GM12878 (cell line): ENCODE data around the gene IL21. TPM values are rescaled to one million over a fixed set of nuclear protein-coding genes. Genes with fewer than 3 reads are reported as not detected.

Experiments
- ATAC-seq: fragments of 200-7000 bp; cut with Tn5 transposase; 3 replicates; pipeline ENCODE4 v1.9.1; 2020; ENCODE audit warnings: mild to moderate bottlenecking, moderate library complexity
- BruUV-seq: library from RNA; stranded (reverse); fragments of 400-500 nt; replicated peaks from 2 replicates; lab custom pipeline; 2021; lab: Mats Ljungman, UMichigan
- CTCF ChIA-PET: fragments of 300-600 bp; sonication (Branson Sonifier 250); formaldehyde crosslinking; extraction: SDS; loops from one replicate; lab custom pipeline; 2021; ENCODE audit warnings: inconsistent platforms; lab: Yijun Ruan, JAX
- POLR2A ChIA-PET: fragments of 350-600 bp; formaldehyde crosslinking; extraction: SDS; loops from one replicate; lab custom pipeline; 2021; ENCODE audit warnings: inconsistent platforms; lab: Charles Lee
- RAD21 ChIA-PET: fragments of 300-600 bp; sonication (Branson Sonifier 250); formaldehyde crosslinking; loops from one replicate; lab custom pipeline; 2023; ENCODE audit warnings: antibody characterized with exemption; ENCODE audit not compliant: unreplicated experiment; lab: Charles Lee
- SMC1A ChIA-PET: fragments of 300-600 bp; sonication (Branson Sonifier 250); formaldehyde crosslinking; loops from one replicate; lab custom pipeline; 2023; ENCODE audit not compliant: unreplicated experiment, uncharacterized antibody; lab: Charles Lee
- DNase-seq: peaks from one replicate; pipeline ENCODE4 v3.0.0-alpha.2; 2011; ENCODE audit warnings: low read depth, low spot score
- FAIRE-seq: peaks from 3 replicates; lab custom pipeline; 2011; peaks lifted over from hg19 to GRCh38; lab: Jason Lieb, UNC
- H2AFZ ChIP-seq: 2 replicates; pipeline ENCODE4 v1.6.0; 2011; ENCODE audit warnings: low read depth, low read length, control low read depth; ENCODE audit not compliant: control insufficient read depth
- H3K27ac ChIP-seq: 2 replicates; pipeline ENCODE4 v1.5.1; 2011; ENCODE audit warnings: control low read depth; ENCODE audit not compliant: control insufficient read depth, insufficient read depth
- H3K27me3 ChIP-seq, 2 experiments: replicated peaks in 1 of 2; 2 replicates each; pipeline versions ENCODE4 v1.6.0 to v1.6.1; 2011; ENCODE audit warnings: low read length in 1 of 2; ENCODE audit not compliant: control insufficient read depth in 2 of 2, insufficient read depth in 2 of 2
- H3K36me3 ChIP-seq, 2 experiments: 2 replicates each; pipeline ENCODE4 v1.5.1; 2011; ENCODE audit warnings: low read length in 1 of 2; ENCODE audit not compliant: control insufficient read depth in 2 of 2, insufficient read depth in 2 of 2
- H3K4me1 ChIP-seq: 2 replicates; pipeline ENCODE4 v1.6.1; 2011; ENCODE audit warnings: mild to moderate bottlenecking, low read length, moderate library complexity, mixed read lengths; ENCODE audit not compliant: control insufficient read depth, insufficient read depth
- H3K4me2 ChIP-seq: 2 replicates; pipeline ENCODE4 v1.6.0; 2011; ENCODE audit warnings: control low read depth; ENCODE audit not compliant: control insufficient read depth, insufficient read depth
- H3K4me3 ChIP-seq: fragments of 200-600 bp; sonication (generic); 2 replicates; pipeline ENCODE4 v1.5.1; 2016
- H3K79me2 ChIP-seq: 2 replicates; pipeline ENCODE4 v1.6.0; 2011; ENCODE audit warnings: low read length; ENCODE audit not compliant: control insufficient read depth, insufficient read depth
- H3K9ac ChIP-seq: 2 replicates; pipeline ENCODE4 v1.8.0; 2011; ENCODE audit warnings: low read length, control low read depth, mixed read lengths; ENCODE audit not compliant: control insufficient read depth, insufficient read depth
- H3K9me3 ChIP-seq: replicated peaks from 3 replicates; pipeline ENCODE4 v1.5.1; 2011; ENCODE audit warnings: mild to moderate bottlenecking, low read length; ENCODE audit not compliant: control insufficient read depth, insufficient read depth
- H4K20me1 ChIP-seq: 2 replicates; pipeline ENCODE4 v1.6.0; 2011; ENCODE audit not compliant: control insufficient read depth, insufficient read depth
- CHD2 ChIP-seq: IDR thresholded peaks from 2 replicates; pipeline ENCODE4 v1.6.1; 2011; ENCODE audit warnings: low read depth, low read length, improper control_type of control experiment, borderline replicate concordance
- NFYB ChIP-seq: IDR thresholded peaks from 2 replicates; pipeline ENCODE4 v1.6.1; 2011; ENCODE audit warnings: low read depth, mild to moderate bottlenecking, low read length, improper control_type of control experiment, moderate library complexity; ENCODE audit not compliant: insufficient read depth
- NRF1 ChIP-seq: conservative IDR thresholded peaks from 2 replicates; pipeline ENCODE4 v1.6.1; 2011; ENCODE audit warnings: mild to moderate bottlenecking, low read depth, low read length, improper control_type of control experiment
- WGBS: methylation state at CpG from one replicate; pipeline ENCODE4 v1.1.6; 2016; ENCODE audit warnings: low lambda C conversion rate; ENCODE audit not compliant: insufficient replicate concordance, insufficient coverage; ENCODE audit errors: missing lambda C conversion rate; 5-methylcytosine and 5-hydroxymethylcytosine counted together
- in situ Hi-C: fragments of 300-500 bp; cut with MboI; formaldehyde crosslinking; loops from 9 replicates; pipeline ENCODE4 v1.14.3; 2018; ENCODE audit warnings: mixed read lengths
- intact Hi-C: fragments of 100-400 bp; cut with micrococcal nuclease; formaldehyde crosslinking; loops from one replicate; pipeline ENCODE4 v1.14.2; 2022; ENCODE audit not compliant: unreplicated experiment
- polyA plus RNA-seq, 11 experiments: library from polyadenylated mRNA; depleted of rRNA in 4 of 11; unstranded in 6 of 11; stranded (reverse) in 5 of 11; fragments of >200 nt; fragmentation: Nextera tagmentation in 4 of 11; fragmentation: Illumina TruSeq in 1 of 11; extraction: Ambion mirVana in 4 of 11; extraction: Trizol in 1 of 11; gene quantifications; 1 replicate in 1 of 11; 2 replicates in 10 of 11; pipeline versions ENCODE4 v1.2.1 to v1.2.3, GENCODE V29; 2011 to 2016; ENCODE audit warnings: inconsistent platforms in 2 of 11, missing spikeins in 2 of 11, low read depth in 1 of 11
- total RNA-seq, 4 experiments: library from RNA; depleted of rRNA in 3 of 4; stranded (reverse); fragments of >200 nt in 3 of 4; fragmentation: Illumina TruSeq in 1 of 4; extraction: Trizol in 1 of 4; gene quantifications; 2 replicates each; pipeline versions ENCODE4 v1.2.1 to v1.2.3, GENCODE V29; 2013 to 2021
- TF ChIP-seq, protein P1 (sequence below): fragments of 450-650 bp; IDR thresholded peaks from 2 replicates; pipeline ENCODE4 v1.6.1; 2018; ENCODE audit warnings: mild to moderate bottlenecking, low read depth, moderate library complexity; ENCODE audit not compliant: partially characterized antibody

Gene IL21
- total and polyA plus RNA-seq, 10 of the 15 experiments (the other 5 are each of a cell fraction or from before 2014, with no cell fraction given): not detected

DNA sequence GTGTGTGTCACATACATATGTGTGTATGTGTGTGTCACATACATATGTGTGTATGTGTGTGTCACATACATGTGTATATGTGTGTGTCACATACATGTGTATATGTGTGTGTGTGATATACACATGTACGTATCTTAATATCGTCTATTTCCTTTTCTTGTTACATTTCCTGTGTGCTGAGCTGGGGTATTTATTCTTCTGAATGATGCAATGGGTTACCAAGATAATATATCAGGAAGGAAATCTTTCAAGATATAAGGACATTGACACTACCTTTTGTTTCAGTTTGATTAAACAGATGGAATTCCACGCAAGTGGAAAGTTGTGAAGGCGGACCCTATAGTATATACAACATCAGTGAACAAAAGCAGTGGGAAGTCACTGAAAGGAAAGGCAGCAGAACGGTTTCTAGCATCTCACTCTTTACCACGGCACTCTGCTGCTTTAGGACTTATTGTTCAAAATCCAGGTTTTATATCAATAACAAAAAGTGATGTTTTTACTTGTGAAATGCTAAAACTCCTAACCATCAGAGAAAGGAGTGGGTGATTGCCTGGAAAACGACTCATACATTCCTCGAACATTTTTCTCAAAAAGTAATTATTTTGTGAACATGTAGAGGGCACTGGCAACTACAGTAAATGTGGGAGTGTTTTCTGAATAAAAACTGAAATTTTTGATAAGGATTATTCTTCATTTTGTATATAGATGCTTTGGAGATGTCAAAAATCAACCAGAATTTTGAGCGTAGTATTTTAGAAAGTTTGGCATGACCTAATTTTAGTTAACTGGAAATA lies 43.1 kb upstream of the IL21 start:
- no peak overlapping the region for H3K4me3 ChIP-seq
- H3K27ac ChIP-seq: no peak overlapping the region
- TF ChIP-seq NFYB: no peak
- TF ChIP-seq, protein P1, sequence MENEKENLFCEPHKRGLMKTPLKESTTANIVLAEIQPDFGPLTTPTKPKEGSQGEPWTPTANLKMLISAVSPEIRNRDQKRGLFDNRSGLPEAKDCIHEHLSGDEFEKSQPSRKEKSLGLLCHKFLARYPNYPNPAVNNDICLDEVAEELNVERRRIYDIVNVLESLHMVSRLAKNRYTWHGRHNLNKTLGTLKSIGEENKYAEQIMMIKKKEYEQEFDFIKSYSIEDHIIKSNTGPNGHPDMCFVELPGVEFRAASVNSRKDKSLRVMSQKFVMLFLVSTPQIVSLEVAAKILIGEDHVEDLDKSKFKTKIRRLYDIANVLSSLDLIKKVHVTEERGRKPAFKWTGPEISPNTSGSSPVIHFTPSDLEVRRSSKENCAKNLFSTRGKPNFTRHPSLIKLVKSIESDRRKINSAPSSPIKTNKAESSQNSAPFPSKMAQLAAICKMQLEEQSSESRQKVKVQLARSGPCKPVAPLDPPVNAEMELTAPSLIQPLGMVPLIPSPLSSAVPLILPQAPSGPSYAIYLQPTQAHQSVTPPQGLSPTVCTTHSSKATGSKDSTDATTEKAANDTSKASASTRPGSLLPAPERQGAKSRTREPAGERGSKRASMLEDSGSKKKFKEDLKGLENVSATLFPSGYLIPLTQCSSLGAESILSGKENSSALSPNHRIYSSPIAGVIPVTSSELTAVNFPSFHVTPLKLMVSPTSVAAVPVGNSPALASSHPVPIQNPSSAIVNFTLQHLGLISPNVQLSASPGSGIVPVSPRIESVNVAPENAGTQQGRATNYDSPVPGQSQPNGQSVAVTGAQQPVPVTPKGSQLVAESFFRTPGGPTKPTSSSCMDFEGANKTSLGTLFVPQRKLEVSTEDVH: no peak
- no peak for TF ChIP-seq CHD2
- TF ChIP-seq NRF1: no peak
- DNase-seq (no peak), FAIRE-seq (no peak), ATAC-seq (no peak)
- no peak overlapping the region for H3K9ac ChIP-seq
- H2AFZ ChIP-seq: no peak overlapping the region
- H3K9me3 ChIP-seq: no peaks in the 10 kb centered on the region
- no peak overlapping the region for H3K4me2 ChIP-seq
- peaks cover 1% of the 10 kb centered on the region; the same call in 1 of the 2 replicates for H3K4me1 ChIP-seq
- in situ Hi-C loops (no loop called here), intact Hi-C loops (no loop called here)
- SMC1A ChIA-PET: no interaction called here
- H3K79me2 ChIP-seq: no peaks in the 10 kb centered on the region
- no peaks in the 10 kb centered on the region; a peak in 1 of 4 replicates for H3K27me3 ChIP-seq
- POLR2A ChIA-PET: no interaction called here
- H3K36me3 ChIP-seq: no peaks in the 10 kb centered on the region
- RAD21 ChIA-PET: no interaction called here
- WGBS: 53% methylated on average over 9 of the region's 9 CpGs
- CTCF ChIA-PET: no interaction called here
- no TSS peak for BruUV-seq
- no peaks in the 10 kb centered on the region for H4K20me1 ChIP-seq
